HG03521 (cell line): ENCODE measurements around the gene CIBAR2.

ENCODE experiments used
- ATAC-seq: cut with Tn5 transposase; IDR thresholded peaks from one replicate; pipeline ENCODE4 v1.9.1; 2021; ENCODE audit warnings: mild to moderate bottlenecking, moderate library complexity; ENCODE audit not compliant: unreplicated experiment

CIBAR2 gene

GRCh38 chr16:85112364-85112763 is at the start of gene CIBAR2:
TSS of gene CIBAR2 (minus strand) at chr16:85112472. CDS start at chr16:85112352, 120 bp downstream.
- ATAC-seq = no peak

DNA sequence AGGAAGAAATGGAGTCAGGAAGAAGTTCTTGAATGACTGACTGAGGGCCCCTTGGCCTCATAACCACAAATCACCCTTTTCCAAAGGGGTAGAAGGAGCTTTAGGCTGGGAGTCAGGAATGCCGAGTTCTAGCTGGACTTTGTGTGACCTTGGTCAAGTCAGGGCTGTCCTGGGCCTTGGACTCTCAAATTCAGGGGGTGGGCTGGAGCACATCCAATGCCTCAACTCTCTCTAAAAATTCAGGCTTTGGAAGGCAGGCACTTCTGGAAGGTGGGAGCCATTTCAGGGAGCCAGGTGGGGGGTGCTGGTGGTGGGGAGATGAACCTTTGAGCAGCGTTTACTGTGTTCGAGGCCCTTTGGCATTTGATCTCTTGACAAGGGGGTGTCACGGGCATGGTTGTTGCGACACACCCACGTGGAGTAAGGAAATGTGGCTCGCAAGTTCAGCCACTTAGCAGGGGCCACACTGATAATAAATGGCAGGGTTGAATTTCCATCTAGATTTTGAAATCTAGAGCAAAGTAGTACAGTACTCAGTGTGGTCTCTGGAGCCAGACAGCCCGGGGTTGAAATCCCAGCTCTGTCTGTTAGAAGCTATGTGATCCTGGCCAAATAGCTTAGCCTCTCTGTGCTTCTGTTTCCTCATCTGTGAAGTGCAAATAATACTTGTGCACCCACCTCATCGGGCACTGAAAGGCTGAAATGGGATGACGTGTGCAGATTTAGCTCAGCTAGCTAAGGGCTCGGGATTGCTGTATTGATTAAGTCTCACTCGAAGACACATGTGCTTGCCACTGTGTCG is 47.1 kb upstream of the CIBAR2 start:
- no peak for ATAC-seq

DNA sequence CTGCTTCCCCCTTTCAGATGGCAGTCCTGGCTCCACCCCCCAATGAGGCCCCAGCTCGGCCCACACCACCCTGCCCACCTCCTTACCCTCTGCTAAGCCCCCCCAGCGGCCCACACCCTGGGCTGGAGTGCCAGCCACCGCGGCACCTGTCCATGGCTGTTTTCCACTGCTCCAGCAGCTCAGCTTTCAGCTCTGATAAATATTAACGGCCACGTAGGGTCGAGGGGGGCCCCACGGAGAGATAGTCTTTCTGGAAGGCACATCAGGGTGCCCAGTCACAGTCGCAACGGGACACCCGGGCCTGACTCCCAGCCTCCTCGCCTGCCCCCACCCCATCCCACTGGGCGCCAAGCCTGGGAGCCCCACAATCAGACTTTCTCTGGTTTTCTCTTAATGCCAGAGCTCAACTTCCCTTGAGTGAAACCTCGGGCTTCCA is 46.5 kb upstream of the CIBAR2 start:
- ATAC-seq = no peak

DNA sequence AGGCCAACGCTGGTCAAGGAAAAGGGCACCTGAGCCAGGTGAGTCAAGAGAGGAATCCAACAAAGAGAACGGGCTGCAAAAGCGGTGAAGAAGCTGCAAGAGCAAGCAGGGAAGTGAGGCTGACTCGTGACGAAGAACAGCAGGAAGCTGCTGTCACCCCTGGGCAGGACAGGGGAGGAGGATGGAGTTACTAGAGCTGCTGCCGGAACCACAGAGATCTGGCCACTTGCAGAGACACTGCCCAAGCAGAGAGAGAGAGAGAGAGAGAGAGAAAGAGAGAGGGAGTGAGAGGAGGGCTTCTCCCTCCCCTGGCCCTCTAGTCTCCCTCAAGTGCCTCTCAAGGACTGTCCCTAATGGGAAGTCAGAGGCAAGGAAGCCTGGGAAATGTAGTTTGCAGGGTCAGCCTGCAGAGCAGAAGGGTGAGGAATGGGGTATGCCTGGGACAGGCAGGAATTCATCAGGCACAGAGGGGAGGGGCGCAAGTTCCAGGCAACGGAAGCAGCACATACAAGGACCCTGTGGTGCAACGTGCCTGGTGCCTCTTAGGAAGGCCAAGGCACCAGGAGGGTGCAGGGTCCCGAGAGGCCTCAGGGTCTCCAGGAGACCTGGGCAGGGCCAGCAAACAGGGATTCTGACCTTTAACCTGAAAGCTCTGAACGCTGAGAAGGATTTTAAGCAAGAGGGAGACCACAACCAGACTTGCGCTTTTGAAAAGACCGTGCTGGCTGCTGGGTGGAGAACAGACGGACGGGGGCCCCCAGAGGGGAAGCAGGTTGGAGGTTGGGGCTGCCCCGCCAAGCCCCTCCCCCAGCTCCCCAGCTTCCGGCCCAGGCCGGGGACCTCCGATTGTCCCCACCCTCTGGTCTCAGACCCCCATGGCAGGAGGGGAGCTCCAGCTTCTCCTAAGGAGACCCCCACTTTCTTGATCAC is 45.8 kb upstream of the CIBAR2 start:
- ATAC-seq = no peak

DNA sequence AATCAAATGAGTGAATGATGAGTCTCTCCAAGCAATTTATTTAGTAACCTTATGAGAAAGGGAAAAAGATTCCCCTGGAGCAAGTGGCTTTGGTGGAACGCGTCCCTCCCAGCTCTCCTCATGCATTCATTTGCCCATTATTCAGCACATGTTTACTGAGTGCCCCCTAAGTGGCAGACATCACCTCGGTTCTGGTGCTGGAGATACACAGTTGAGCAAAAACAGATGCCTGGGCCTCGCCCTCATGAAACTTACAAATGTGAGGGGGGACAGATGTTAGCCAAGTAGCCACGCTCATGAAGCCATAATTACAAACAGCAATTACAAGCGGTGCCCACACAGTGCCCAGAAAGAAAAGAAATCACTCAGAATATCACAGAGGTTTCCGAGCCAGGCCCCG is 45.1 kb upstream of the CIBAR2 start:
- no peak for ATAC-seq

DNA sequence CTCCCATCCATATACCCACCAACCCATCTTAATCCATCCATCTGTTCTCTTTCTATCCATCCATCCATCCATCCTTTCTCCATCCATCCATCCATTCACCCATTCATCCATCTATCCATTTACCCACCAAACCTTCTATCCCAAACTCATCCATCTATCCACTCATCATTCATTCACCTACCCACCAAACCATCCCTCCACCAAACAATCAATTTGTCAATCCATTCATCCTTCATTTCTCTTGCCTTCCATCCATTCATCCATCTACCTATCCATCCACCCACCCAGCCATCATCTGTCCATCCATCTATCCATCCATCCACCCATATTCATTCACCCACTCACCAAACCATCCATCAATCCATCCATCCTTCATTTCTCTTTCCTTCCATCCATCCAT is 44.6 kb upstream of the CIBAR2 start:
- ATAC-seq = no peak

GRCh38 chr16:85156440-85156839 is 44.2 kb upstream of the CIBAR2 start:
- ATAC-seq = no peak

GRCh38 chr16:85153656-85154091 is 41.4 kb upstream of the CIBAR2 start:
- no peak for ATAC-seq

DNA sequence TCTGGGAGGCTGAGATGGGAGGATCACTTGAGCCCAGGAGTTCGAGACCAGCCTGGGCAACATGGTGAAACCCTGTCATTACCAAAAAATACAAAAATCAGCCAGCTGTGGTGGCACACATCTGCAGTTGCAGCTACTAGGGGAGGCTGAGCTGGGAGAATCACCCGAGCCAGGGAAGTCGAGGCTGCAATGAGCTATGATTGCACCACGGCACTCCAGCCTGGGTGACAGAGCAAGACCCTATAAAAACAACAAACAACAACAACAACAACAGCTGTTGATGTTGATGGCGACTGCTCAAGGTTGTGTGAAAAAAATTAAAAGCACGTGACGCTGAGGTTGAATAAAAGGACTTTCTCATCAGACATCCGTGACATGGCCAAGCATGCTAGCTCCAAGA is 40.8 kb upstream of the CIBAR2 start:
- no peak for ATAC-seq

GRCh38 chr16:85152414-85153030 is 40.2 kb upstream of the CIBAR2 start:
- ATAC-seq = no peak

- no peak for ATAC-seq
These were observed 39.5 kb upstream of the CIBAR2 start for GRCh38 chr16:85151603-85152413.

DNA sequence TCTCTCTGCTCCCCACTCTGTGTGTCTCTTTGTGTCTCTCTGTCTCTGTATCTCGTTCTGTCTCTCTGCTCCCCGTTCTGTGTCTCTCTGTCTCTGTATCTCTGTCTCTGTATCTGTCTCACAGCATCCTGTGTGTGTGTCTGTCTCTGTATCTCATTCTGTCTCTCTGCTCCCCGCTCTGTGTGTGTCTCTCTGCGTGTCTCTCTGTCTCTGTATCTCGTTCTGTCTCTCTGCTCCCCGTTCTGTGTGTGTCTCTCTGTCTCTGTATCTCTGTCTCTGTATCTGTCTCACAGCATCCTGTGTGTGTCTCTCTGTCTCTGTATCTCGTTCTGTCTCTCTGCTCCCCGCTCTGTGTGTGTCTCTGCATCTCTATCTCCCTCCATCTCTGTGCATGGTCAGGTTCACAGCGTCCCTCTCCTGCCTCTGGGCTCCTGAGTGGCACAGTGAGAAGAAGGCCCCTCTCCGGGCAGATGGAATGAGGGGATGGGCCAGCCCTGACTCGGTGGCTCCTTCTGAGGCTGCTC is 38.9 kb upstream of the CIBAR2 start:
- no peak for ATAC-seq

GRCh38 chr16:85150331-85150940 is 38.2 kb upstream of the CIBAR2 start:
- ATAC-seq = no peak

- no peak for ATAC-seq
These were observed 37.5 kb upstream of the CIBAR2 start for GRCh38 chr16:85149776-85150175.

- no peak for ATAC-seq
These were observed 36.7 kb upstream of the CIBAR2 start for GRCh38 chr16:85148931-85149330.

DNA sequence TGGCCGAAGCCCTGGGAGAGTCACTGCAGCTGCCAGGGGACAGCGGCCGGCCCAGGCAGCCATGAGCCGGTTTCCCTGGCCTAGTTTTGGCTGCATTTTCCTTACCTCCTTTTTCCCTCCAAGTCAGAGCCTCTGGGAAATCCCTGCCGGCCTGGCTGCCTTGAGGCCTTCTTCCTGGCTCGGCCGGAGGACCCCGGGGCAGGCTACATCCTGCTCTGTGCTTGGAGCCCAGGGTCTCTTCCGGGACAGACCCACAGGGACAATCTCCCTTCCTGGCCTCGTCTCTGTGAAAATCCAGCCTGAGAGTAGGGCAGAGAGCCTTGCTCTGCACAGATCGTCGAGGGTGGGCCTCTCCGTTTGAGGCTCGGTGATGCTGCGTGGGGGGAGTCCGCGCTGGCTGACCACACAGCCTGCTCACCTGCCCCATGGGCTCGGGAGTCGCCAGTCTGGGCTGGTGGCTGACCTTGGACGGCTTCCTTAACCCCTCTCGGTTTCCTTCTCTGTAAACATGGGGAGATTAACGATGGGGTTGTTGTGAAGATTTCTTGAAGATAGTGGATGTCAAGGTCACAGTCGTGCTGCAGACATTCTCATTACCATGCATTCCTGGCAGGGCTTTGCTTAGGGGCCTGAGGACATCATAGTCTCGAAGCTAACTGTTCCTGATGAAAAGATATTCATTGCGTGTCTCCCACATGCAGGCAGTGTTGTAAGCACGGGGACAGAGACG is 34.8 kb upstream of the CIBAR2 start:
- no peak for ATAC-seq

GRCh38 chr16:85146532-85146797 is 34.2 kb upstream of the CIBAR2 start:
- ATAC-seq = no peak

DNA sequence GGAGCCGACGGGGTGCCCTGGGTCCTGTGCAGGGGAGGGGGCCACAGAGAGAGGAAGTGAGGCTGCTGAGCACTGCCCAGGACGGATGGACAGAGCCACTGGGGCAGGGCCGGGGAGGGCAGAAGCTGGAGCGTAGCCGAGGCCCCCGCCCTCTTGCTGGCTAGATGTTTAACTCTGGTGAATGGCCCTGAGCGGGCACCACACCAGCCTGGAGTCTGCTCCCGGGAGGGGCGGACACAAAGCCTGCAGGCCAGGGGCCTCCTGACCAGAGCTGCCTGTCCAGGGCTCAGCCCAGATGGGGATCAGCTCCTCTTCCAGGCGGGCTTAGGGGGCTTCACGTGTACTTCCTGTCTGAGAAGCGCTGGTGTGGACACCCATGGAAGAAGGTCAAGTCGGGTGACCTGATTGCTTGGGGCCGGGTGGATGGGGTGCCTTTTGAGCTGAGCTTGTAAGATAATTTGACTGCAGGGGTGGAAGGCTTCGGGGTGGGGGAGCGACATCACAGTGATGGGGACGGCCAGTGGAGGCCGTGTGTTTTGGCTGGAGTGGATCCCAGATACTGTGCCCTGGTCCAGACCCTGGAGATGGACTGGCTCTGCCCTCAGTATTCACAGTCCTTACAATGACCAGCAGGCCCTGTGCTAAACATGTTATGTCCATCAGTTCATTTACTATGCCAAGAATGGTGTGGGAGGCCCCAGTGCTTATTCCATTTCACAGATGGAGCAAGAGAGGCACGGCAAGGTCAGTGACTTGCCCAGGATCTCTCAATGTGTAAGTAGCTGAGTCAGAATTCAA is 33.7 kb upstream of the CIBAR2 start:
- no peak for ATAC-seq

DNA sequence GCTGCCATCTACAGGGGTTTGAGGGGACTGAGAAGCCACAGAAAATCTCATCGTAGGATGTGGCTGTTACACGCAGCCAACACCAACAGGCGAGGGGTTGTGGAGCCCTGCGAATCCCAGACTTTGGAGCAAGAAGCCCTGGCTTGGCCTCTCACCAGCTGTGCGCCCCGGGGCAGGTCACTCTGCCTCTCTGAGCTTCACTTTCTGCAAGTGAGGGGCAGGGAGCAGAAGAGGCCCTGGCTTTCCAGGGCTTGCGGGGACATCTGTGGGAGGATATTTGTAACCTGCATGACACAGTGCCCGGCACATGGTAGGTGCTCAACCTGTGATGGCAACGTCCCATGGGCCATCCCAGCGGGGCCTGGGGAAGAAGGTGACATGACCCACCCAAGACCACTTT is 32.9 kb upstream of the CIBAR2 start:
- no peak for ATAC-seq
